ENCODE measurements around the gene DNAJC5G.
"Not testable (repeated sequence)": the region's sequence is repeated elsewhere in the genome, so short reads cannot be mapped to it uniquely, and the experiment has no call there.

DNAJC5G gene

GRCh38 chr2:27312152-27312551 is 36.9 kb downstream of the DNAJC5G start:
- DNase-seq (ENCODE audit: extremely low spot score) = no peak
- no peak for TF ChIP-seq CTCF (IDR thresholded peaks at IDR 0.05; ENCODE audit: control extremely low read depth, extremely low read depth, low read depth, missing control alignments)
- CTCF ChIA-PET = interaction anchor here (1.5 to 3.7 kb wide), 4 partner anchors 9 to 33 kb away, joined by 7 to 15 read pairs (median 10); partner anchors contain the start of gene MPV17
- POLR2A ChIA-PET = no interaction called here

- ChIA-PET CTCF (interaction anchor here (0.7 to 1.9 kb wide), 6 partner anchors 8 to 20 kb away, joined by 3 to 8 read pairs (median 4); no protein-coding TSS in a partner anchor), POLR2A (no interaction called here)
- no peak for DNase-seq (ENCODE audit: extremely low spot score)
- no peak for TF ChIP-seq CTCF (IDR thresholded peaks at IDR 0.05; ENCODE audit: control extremely low read depth, extremely low read depth, low read depth, missing control alignments)
Measured at GRCh38 chr2:27313882-27314645, 38.8 kb downstream of the DNAJC5G start.

GRCh38 chr2:27314709-27315108 is 39.5 kb downstream of the DNAJC5G start:
- no peak for TF ChIP-seq CTCF (IDR thresholded peaks at IDR 0.05; ENCODE audit: control extremely low read depth, extremely low read depth, low read depth, missing control alignments)
- ChIA-PET POLR2A (no interaction called here), CTCF (interaction anchor here (1.2 to 1.9 kb wide), 4 partner anchors 9 to 21 kb away, joined by 3 to 8 read pairs (median 6); no protein-coding TSS in a partner anchor)
- no peak for DNase-seq (ENCODE audit: extremely low spot score)

GRCh38 chr2:27315122-27315521 is 39.9 kb downstream of the DNAJC5G start:
- ChIA-PET POLR2A (no interaction called here), CTCF (interaction anchor here (1.2 to 1.9 kb wide), 3 partner anchors 10 to 21 kb away, joined by 3 to 7 read pairs (median 4); no protein-coding TSS in a partner anchor)
- no peak for TF ChIP-seq CTCF (IDR thresholded peaks at IDR 0.05; ENCODE audit: control extremely low read depth, extremely low read depth, low read depth, missing control alignments)
- DNase-seq (ENCODE audit: extremely low spot score) = no peak

- ChIA-PET POLR2A (no interaction called here), CTCF (interaction anchor here (0.8 to 2.9 kb wide), 5 partner anchors 10 to 367 kb away, joined by 3 to 29 read pairs (median 4); partner anchors contain the start of gene KHK)
- no peak for DNase-seq (ENCODE audit: extremely low spot score)
- TF ChIP-seq CTCF (IDR thresholded peaks at IDR 0.05; ENCODE audit: control extremely low read depth, extremely low read depth, low read depth, missing control alignments) = no peak
Measured at GRCh38 chr2:27316655-27317412, 41.6 kb downstream of the DNAJC5G start.

- POLR2A ChIA-PET = interaction anchor here (0.7 kb wide), 1 partner anchor 22 kb away, joined by 3 read pairs; no protein-coding TSS in a partner anchor
- CTCF ChIA-PET = interaction anchor here (1.2 to 2.9 kb wide), 4 partner anchors 9 to 69 kb away, joined by 3 to 29 read pairs (median 4); no protein-coding TSS in a partner anchor
- DNase-seq (ENCODE audit: extremely low spot score) = not testable (repeated sequence)
Measured at GRCh38 chr2:27319839-27320238, 44.6 kb downstream of the DNAJC5G start.
